HG02798 (cell line): ENCODE measurements around the gene DLEC1.
"Not testable (repeated sequence)": the region's sequence is repeated elsewhere in the genome, so short reads cannot be mapped to it uniquely, and the experiment has no call there.

ENCODE experiments used
- ATAC-seq: cut with Tn5 transposase; IDR thresholded peaks from one replicate; pipeline ENCODE4 v1.9.1; 2021; ENCODE audit warnings: mild to moderate bottlenecking; ENCODE audit not compliant: unreplicated experiment, poor library complexity

DLEC1 gene

DNA sequence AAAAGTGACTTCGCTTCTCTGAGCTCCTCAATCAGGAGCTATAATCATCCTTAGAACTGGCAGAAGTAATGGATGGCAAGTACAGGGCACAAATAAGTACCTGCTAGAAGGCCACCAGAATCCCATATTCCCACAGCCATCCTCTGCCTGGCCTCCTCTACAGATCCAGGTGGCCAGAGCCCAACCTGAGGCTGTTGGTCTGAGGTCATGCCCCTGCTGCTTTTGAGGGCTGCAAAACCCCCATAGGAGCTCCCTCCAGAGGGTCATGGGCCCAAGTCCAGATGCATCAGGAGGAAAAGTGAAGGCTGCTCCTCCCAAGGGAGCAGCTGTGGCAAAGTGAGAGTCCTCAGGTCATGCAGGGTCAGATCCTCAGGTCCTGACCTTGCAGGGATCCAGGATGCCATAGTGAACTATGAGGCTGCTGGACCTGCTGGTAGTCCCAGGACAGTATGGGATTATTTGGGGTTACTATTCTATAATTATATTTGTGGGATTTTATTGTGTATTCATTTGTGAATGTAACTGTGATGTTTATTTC is 6.6 kb upstream of the DLEC1 start:
- ATAC-seq = no peak

DNA sequence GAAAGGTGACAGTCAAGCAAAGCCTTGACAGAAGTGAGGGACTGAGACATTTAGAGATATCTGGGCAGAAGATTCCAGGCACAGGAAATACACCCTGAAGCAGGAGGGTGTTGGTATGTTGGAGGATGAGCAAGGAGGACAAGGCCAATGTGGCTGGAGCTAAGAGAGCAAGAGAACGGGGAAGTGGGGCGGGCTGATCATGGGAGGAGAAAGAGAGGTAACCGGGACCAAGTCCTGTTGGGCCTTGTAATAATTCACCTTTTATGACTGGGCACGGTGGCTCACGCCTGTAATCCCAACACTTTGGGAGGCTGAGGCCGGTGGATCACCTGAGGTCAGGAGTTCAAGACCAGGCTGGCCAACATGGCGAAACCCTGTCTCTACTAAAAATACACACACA is 5.4 kb upstream of the DLEC1 start:
- ATAC-seq = not testable (repeated sequence)

DNA sequence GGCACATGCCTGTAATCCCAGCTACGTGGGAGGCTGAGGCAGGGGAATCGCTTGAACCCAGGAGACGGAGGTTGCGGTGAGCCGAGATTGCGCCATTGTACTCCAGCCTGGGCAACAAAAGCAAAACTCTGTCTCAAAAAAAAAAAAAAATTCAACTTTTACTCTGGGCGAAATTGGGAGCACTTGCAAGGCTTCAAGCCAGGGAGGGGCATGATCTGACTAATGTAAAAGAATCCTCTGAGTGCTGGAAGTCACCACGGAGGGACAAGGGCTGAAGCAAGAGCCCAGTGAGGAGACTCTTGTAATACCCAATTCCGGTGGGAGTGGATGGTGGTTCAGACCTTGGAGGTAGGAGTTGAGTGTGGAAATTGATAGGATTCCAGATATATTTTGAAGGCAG is 4.7 kb upstream of the DLEC1 start:
- ATAC-seq = not testable (repeated sequence)

DNA sequence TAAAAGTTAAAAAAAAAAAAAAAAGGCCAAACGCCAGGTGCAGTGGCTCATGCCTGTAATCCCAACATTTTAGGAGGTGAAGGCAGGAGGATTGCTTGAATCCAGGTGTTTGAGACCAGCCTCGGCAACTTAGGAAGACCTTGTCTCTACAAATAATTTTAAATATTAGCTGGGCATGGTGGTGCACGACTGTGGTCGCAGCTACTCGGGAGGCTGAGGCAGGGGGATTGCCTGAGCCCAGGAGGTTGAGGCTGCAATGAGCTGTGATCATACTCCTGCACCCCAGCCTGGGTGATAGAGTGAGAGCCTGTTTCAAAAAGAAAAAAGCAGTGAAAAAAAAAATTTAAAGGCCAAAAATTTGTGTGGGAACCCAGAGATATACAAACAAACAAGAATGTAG is 2.7 kb upstream of the DLEC1 start:
- no peak for ATAC-seq

DNA sequence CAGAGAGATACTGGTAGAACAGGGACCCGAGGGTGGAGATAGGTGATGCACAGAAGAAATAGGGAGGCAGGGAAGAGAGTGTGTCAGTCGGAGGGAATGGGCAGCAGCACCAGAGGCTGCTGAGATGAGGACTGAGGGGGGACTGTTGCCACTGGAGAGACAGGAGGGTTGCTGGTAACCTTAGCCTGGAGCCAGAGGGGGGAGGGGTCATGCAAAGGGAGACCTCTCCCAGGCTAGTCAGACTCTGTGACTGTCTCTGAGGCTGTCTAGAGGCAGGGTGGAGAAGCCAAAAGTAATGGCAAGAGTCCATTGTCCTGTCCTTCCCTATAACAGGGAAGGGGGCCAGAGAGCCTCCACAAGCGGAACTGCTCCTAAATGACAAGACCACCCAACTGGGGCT is 2.1 kb upstream of the DLEC1 start:
- ATAC-seq = no peak

DNA sequence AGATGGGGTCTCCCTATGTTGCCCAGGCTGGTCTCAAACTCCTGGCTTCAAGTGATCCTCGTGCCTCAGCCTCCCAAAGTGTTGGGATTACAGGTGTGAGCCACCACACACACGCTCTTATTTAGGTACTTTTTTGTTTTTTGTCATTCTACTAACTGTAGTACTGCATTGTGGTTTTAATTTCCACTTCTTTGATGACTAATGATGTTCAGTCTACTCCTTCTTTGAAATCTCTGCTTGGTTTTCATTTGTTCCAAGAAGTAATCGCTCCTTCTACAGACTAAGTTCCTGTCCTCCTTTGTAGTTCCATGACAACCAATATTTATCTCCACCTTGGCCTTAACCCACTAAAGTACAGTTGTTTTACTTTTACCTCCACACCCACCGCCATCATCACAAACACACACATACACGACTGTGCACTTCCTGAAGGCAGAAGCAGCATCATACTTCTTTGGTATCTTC is 529 bp upstream of the DLEC1 start:
- no peak for ATAC-seq

DNA sequence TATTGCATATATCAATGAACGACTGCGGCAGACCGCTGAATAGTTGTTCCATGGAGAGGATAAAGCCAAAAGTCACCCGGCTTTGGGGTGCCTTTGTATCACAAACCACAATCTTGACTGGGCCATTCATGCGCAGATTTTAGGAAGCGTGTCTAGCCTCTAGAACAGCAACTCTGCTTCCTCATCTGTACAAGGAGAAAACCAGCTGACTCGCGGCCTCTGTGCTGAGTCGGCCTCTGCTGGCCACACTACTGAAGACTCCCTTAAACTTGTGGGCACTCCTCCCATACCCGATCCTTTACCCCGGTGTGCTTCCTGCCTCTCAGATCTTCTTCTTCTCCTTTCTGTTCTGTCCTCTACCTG is 872 bp downstream of the DLEC1 start:
- ATAC-seq = peak; percentile 41

DNA sequence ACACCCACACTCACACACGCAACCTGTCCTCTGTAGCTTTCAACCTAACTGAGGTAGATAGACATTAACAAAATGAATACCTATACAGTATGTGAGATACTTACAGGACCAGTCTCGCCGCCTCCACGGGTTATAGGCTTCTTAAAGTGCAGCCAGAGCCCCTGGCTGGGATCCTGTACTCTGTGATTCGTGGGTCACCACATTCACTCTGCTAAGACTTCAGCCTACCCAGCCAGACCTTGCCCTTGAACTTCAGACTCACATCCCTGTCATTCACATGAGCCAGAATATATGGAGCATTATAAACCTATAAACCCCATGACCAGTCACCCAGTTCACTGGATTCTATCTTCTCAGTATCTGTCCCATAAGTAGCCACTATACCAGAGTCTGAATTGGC is 1.4 kb downstream of the DLEC1 start:
- ATAC-seq = no peak

DNA sequence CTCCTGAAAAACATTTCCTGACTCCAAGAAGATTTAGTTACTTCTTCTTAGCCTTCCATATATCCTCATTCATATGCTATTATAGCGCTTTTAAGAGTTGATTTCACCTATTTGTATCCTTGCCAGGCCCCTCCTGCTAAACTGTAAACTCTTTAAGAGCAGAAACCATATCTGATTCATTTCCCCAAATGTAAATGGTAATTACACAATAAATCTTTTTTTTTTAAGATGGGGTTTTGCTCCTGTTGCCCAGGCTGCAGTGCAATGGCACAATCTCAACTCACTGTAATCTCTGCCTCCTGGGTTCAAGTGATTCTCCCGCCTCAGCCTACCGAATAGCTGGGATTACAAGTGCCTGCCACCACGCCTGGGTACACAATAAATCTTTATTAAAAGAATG is 4.5 kb downstream of the DLEC1 start:
- ATAC-seq = no peak

DNA sequence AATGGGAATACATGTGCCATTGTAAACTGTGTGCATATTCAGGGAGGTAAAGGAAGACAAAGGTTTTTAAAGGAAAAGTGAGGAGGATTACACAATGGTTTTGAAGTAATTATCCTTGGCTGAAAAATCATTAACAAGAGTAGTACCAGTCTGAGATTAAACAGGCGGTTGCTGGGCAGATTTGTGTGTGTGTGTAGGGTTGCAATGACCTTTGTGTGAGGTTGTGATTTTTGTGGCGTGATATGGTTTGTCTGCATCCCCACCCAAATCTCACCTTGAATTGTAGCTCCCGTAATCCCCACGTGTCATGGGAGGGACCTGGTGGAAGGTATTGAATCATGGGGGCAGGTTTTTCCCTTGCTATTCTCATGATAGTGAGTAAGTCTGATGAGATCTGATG is 7.0 kb downstream of the DLEC1 start:
- no peak for ATAC-seq

DNA sequence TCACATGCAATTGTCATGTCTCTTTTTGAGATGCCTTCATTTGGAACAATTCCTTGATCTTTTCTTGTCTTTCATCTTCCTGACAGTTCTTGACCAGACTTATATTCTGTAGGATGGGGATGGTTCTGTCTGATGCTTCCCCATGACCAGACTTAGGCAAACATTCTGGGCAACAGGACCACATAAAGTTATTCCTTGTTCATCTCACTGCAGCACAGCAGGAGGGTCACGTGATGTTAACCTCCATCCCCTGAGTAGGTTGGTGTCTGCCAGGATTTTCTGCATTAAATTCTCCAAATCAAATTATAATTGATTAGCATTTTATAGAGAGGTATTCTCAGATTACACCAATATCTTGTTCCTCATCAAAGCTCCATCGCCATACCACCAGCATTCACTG is 7.8 kb downstream of the DLEC1 start:
- no peak for ATAC-seq

DNA sequence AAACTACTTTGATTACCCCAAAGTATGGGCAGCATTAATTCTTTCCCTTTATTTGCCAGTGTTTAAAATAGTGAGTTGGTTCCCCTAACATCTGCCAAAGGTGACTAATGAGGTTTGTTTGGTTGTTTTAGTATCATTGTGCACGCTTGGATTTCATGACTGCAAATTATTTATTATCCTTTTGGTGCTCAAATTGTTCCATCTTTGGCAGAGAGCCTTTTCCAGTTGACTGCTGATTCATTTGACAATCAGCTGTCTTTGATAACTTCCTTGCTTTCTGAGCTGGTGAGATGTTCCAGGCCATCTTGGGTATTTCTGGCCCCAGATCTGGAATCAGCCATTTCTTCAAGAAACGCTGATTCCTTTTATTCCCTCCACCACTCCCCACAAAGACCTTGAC is 8.9 kb downstream of the DLEC1 start:
- no peak for ATAC-seq

DNA sequence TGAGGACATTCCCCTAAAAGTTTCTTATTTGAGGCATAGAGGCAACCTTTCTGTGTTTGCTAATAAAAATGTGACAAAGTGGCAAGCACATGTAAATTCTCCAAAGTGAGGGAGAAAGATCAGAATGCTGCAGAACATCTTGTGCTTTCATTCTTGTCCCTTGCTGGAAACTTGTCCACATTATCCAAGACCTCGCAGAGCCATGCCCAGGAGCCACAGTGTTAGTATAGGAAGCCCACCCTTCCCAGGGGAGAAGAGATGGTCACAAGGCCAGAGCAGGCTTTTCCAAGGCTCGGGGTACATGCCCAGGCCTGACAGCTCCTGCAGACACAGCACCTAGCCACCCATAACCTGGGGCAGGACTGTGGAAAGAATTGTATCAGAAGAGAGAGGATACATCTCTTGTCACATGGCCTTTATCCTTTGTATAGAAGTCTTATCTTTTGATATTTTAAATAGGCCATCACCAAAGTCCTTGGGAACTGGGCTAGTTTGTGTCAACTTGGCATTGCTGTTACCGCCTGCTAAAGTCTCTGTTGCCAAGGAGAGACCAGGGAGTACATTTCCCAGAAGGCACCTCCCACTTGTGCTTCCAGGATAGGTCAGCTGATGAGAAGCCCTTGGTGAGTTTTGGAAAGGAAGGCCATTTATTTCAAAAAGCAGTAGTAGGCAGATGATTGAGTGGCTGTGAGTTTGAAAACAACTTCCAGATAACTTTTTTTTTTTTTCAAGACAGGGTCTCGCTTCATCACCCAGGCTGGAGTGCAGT is 10.5 kb downstream of the DLEC1 start:
- ATAC-seq = no peak

DNA sequence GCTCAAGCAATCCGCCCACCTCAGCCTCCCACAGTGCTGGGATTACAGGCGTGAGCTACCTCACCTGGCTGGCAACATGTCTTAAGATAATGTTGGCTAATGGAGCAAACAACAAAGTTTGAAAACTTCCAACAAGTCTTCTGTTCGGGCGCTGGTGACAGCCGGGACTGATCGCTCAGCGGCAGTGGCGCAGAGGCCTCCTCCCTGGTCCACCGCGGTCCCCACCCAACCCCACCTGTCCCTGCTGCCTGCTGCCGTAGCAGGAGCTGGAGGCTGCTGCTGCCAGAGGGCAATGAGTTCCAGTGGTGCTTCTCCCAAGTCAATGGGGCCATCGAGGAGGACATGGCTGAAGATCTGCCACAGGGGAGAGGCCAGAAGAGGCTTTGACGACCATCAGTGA is 12.1 kb downstream of the DLEC1 start:
- ATAC-seq = no peak

DNA sequence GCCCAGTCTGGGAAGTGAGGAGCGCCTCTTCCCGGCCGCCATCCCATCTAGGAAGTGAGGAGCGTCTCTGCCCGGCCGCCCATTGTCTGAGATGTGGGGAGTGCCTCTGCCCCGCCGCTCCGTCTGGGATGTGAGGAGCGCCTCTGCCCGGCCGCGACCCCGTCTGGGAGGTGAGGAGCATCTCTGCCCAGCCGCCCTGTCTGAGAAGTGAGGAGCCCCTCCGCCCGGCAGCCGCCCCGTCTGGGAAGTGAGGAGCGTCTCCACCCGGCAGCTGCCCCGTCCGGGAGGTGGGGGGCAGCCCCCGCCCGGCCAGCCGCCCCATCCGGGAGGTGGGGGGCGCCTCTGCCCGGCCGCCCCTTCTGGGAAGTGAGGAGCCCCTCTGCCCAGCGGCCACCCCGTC is 14.3 kb downstream of the DLEC1 start:
- ATAC-seq = not testable (repeated sequence)

DNA sequence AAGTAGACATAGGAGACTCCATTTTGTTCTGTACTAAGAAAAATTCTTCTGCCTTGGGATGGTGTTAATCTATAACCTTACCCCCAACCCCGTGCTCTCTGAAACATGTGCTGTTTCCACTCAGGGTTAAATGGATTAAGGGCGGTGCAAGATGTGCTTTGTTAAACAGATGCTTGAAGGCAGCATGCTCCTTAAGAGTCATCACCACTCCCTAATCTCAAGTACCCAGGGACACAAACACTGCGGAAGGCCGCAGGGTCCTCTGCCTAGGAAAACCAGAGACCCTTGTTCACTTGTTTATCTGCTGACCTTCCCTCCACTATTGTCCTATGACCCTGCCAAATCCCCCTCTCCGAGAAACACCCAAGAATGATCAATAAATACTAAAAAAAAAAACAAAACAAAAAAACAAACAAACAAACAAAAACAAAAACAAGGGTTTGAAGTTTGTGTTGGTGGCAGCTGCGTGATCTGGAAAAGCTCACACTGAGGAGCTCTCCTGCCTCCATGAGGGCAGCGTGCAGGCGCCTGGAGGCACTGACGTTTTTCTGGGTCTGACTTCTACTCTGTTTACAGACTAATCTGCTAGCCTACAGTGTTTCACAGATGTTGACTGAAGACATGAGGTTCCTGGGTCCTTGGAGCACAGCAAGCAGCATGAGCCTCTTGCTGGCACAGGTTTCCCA is 14.9 kb downstream of the DLEC1 start:
- not testable (repeated sequence) for ATAC-seq

DNA sequence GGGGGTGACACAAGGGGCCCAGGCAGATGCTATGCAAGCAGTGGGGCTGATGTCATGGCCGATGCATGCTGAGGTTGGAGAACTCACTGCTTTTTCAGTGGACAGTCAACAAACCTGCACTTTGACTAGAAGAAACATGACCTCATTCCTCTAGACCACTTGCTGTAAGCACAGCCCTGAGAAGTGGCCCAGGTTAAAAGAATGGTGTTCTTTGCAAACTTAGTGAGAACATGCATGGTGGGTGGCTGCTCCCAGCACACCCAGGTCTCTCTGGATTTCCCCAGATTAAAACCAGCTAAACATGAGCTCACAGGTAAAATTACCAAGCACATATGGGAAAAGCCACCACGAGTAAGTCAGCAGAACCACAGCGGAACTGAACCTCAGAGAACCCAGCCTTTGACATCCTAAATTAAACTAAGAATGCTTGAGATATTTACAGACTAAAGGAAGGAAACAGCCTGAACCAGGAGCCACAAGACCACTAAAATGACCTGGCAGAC is 15.5 kb downstream of the DLEC1 start:
- ATAC-seq = no peak

DNA sequence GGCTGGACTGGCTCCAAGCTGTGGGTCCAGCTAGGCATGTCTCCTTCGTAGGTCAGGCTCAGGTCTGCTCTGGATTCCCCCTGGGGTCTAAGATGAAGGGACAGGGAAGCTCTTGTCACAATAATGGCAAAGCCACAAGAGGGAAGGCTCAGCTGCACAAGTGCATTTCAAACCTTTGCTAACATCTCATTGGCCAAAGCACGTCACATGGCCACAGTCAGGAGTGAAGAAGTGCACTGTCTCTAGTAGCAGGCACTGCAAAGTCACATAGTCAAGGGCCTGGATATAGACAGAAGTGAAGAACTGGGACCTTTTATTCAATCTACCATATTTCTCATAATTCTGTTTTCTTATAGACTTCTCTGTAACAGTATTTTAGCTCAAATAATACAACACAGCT is 20.1 kb downstream of the DLEC1 start:
- ATAC-seq = no peak

DNA sequence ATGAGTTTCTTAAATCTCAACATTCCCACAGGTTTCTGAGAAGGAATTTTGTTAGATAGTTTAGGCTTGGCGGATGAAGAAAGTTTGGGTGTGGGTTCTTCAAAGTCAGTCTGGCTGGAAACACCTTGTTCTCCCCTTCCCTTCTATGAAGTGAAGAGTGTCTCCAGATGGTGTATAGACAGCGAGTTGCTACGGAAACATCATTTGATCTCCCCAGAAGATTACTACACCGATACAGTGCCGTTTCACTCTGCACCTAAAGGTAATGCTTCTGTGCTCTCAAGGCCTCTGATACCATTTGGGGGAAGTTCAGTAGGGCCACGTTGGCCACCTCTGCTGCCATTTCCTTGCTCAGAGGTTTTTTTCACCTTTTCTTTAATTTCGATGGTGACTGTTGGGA is 20.6 kb downstream of the DLEC1 start:
- ATAC-seq = no peak

DNA sequence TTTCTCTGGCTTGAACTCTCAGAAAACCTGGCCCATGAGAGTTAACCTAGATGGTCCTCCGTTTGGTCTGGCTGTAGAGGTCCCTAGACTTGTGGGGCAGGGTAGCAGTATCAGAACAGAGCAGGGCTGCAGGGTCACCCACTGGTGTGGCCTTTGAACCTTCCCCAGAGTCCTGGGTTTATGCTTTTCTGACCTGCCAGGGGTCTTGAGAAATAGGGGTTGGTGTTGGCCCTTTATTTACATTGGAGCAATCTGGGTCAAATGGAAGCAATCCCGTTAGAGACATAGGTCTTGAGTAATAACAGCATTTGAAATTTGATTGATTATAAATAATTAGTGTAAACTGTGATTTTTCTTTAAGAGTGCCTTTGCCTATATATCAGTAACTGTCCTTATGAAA is 23.8 kb downstream of the DLEC1 start:
- no peak for ATAC-seq

DNA sequence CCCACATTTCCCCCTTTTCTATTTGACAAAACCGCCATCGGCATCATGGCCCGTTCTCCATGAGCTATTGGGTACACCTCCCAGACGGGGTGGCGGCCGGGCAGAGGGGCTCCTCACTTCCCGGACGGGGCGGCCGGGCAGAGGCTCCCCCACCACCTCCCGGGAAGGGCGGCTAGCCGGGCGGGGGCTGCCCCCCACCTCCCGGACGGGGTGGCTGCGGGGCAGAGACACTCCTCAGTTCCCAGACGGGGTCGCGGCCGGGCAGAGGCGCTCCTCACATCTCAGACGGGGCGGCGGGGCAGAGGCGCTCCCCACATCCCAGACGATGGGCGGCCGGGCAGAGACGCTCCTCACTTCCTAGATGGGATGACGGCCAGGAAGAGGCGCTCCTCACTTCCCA is 25.4 kb downstream of the DLEC1 start:
- ATAC-seq = not testable (repeated sequence)
